PFSK-1 (cell line): ENCODE data around the gene MIA.

Experiments
- FOXP2 ChIP-seq: optimal IDR thresholded peaks from 2 replicates; pipeline ENCODE3; 2011; ENCODE audit warnings: borderline replicate concordance, control low read depth, inconsistent platforms; ENCODE audit not compliant: insufficient read depth; ENCODE audit errors: extremely low read length, extremely low read depth
- POLR2AphosphoS5 ChIP-seq: IDR thresholded peaks from 2 replicates; pipeline ENCODE4 v1.6.1; 2012; ENCODE audit warnings: low read depth, mild to moderate bottlenecking, control low read depth, low read length, moderate library complexity
- SIN3A ChIP-seq: IDR thresholded peaks from 2 replicates; pipeline ENCODE4 v1.6.1; 2012; ENCODE audit warnings: mild to moderate bottlenecking, low read length, moderate library complexity, borderline replicate concordance; ENCODE audit not compliant: insufficient read depth
- TAF1 ChIP-seq: IDR thresholded peaks from 2 replicates; pipeline ENCODE4 v1.6.1; 2012; ENCODE audit warnings: low read length, control low read depth, borderline replicate concordance; ENCODE audit not compliant: insufficient read depth
- TF ChIP-seq, protein P1 (sequence below), 2 experiments: IDR thresholded peaks; 2 replicates each; pipeline versions ENCODE4 v1.6.1 to v1.8.0; 2011 to 2012; ENCODE audit warnings: low read depth in 2 of 2, low read length in 2 of 2, control low read depth in 1 of 2, inconsistent platforms in 1 of 2, mild to moderate bottlenecking in 1 of 2, moderate library complexity in 1 of 2; ENCODE audit not compliant: insufficient read depth in 1 of 2

DNA sequence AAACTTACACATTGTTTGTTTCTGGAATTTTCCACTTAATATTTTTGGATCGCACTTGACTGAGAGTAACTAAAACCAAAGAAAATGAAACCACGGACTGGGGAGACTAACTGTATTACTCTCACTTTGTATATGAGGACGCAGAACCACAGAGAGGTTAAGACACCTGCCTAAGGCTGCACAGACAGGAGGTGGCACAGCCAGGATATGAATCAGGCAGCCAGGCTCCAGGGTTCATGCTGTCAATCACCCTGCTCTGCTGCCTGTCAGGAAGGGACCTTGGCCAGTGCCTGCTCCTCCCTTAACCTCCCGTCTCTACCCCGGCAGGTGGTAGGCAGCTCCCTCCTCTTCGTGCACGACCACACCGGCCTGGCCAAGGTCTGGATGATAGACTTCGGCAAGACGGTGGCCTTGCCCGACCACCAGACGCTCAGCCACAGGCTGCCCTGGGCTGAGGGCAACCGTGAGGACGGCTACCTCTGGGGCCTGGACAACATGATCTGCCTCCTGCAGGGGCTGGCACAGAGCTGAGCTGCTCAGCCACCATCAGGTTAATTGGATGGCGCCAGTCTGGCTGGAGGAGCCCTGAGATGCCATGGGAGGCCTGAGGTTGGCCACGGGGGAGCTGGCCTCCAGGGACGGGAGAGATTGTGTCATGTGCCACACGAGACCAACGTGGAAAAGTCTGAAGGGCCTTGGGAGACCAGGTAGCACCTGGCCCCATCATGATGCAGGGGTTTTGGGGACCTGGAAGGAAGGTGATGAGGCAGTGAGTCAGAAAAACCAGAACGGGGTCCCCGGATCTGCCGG lies 36.1 kb upstream of the MIA start:
- TF ChIP-seq POLR2AphosphoS5 (no peak), TAF1 (no peak), SIN3A (no peak), FOXP2 (no peak)
- TF ChIP-seq, protein P1, sequence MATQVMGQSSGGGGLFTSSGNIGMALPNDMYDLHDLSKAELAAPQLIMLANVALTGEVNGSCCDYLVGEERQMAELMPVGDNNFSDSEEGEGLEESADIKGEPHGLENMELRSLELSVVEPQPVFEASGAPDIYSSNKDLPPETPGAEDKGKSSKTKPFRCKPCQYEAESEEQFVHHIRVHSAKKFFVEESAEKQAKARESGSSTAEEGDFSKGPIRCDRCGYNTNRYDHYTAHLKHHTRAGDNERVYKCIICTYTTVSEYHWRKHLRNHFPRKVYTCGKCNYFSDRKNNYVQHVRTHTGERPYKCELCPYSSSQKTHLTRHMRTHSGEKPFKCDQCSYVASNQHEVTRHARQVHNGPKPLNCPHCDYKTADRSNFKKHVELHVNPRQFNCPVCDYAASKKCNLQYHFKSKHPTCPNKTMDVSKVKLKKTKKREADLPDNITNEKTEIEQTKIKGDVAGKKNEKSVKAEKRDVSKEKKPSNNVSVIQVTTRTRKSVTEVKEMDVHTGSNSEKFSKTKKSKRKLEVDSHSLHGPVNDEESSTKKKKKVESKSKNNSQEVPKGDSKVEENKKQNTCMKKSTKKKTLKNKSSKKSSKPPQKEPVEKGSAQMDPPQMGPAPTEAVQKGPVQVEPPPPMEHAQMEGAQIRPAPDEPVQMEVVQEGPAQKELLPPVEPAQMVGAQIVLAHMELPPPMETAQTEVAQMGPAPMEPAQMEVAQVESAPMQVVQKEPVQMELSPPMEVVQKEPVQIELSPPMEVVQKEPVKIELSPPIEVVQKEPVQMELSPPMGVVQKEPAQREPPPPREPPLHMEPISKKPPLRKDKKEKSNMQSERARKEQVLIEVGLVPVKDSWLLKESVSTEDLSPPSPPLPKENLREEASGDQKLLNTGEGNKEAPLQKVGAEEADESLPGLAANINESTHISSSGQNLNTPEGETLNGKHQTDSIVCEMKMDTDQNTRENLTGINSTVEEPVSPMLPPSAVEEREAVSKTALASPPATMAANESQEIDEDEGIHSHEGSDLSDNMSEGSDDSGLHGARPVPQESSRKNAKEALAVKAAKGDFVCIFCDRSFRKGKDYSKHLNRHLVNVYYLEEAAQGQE (IDR thresholded peaks at IDR 0.05; ENCODE audit: insufficient read depth in 1 of 2, low read depth in 2 of 2, low read length in 2 of 2), result no peak
